GM18517 (cell line): Measurements from ENCODE around the gene SMARCC2.
"Not testable (repeated sequence)": the region's sequence is repeated elsewhere in the genome, so short reads cannot be mapped to it uniquely, and the experiment has no call there.

Source experiments
- ATAC-seq: cut with Tn5 transposase; IDR thresholded peaks from one replicate; pipeline ENCODE4 v1.9.1; 2021; ENCODE audit warnings: mild to moderate bottlenecking, moderate library complexity; ENCODE audit not compliant: unreplicated experiment

SMARCC2 gene

DNA sequence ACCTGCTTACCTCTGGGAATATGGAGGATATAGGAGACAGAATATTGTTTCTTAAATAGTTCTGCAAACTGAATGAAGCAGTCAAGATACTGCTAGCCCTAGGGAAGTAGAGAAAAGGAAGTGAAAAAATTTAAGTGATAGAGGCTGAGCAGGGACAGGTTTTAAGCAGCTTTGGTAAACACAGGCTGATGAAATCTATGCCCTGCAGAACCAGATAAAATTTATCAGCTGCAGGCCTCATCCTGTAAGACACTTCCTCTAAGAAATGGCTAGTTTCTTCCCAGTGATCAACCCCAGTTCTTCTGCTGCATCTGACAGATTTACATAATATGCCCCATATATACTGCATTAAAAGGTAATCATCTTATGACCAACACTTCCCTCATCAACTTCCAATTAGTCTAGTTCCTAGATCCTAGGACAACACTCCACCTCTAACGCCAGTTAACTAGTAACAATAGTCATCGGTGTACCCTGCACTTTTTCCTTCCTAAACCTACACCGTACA lies 62.5 kb downstream of the SMARCC2 start:
- no peak for ATAC-seq

- no peak for ATAC-seq
Observed at GRCh38 chr12:56124133-56124532, 65.2 kb downstream of the SMARCC2 start.

DNA sequence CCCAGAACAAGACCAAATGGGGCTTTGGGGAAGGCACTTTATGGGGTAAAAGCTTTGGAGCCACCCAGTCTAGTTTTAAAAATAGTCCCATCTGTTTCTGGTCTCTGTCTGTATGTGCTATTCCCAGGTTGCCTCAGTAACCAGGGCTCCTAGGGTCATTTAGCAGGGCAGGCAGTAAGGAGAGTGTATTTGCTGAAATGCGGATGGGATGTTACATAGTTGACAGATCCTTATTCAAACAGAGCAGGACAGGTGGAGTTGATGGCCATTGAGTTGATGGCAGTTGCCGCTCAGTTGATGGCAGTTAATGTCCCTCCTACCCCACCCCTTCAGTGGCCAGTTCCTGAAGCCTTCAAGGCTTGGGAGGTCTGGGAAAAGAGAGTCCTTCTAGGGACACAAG lies 66.6 kb downstream of the SMARCC2 start:
- no peak for ATAC-seq

DNA sequence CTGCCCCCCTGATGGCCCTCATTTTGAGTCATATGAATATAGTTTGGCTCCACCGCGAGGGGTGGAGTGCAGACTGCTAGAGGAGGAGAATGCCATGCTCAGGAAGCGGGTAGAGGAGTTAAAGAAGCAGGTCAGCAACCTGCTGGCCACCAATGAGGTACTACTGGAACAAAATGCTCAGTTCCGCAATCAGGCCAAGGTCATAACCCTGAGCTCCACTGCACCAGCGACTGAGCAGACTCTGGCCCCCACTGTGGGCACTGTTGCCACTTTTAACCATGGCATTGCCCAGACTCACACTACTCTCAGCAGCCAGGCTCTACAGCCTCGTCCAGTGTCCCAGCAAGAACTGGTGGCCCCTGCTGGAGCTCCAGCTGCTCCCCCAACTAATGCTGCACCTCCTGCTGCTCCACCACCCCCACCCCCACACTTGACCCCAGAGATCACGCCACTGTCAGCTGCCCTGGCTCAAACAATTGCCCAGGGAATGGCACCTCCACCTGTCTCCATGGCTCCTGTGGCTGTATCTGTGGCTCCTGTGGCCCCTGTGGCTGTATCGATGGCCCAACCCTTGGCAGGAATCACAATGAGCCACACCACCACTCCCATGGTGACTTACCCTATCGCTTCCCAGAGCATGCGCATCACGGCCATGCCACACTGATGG lies 67.9 kb downstream of the SMARCC2 start:
- no peak for ATAC-seq

DNA sequence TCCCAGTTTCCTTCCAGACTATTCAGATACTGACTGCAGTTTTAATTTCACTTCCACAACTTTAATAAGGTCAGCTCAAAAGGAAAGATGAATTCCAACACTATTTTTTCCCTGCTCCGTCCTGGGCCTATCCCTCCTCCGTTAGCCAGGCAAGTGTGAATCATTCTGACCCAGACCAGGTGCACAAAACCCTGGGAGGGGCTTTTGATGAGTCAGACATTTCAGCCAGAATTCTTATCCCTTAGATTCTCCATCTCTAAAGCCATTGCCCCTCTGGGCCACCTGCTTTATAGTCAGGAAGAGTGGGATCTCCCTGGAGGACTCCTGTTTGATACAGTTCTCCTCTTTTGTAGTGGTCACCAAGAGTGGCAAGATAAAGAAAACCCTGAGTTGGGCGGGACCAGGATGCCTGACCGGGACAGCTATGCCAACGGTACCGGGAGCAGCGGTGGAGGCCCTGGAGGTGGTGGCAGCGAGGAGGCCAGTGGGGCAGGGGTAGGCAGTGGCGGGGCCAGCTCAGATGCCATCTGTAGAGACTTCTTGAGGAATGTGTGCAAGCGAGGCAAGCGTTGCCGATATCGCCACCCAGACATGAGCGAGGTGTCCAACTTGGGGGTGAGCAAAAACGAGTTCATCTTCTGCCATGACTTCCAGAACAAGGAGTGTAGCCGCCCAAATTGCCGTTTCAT lies 69.0 kb downstream of the SMARCC2 start:
- ATAC-seq: no peak

DNA sequence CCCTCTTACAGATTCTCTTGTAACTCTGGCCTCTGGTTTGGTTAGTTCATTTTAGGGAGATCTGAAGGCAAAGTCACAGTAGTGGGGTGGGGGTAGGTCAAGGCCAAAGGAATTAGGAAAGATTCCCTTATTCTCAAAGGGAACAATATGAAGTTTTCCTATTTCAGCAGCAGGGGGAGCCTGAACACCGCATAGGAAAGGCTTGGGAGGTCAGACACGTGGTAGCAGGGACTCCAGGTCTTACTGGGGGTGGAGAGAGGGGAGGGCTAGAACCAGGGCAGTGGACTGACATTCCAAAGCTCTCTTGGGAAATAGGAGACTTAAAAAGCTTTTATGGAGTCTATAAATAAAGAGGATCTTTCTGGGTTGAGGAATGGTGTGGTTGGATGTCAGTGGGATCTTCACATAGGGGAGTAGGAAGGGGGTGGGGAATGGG lies 69.9 kb downstream of the SMARCC2 start:
- no peak for ATAC-seq

DNA sequence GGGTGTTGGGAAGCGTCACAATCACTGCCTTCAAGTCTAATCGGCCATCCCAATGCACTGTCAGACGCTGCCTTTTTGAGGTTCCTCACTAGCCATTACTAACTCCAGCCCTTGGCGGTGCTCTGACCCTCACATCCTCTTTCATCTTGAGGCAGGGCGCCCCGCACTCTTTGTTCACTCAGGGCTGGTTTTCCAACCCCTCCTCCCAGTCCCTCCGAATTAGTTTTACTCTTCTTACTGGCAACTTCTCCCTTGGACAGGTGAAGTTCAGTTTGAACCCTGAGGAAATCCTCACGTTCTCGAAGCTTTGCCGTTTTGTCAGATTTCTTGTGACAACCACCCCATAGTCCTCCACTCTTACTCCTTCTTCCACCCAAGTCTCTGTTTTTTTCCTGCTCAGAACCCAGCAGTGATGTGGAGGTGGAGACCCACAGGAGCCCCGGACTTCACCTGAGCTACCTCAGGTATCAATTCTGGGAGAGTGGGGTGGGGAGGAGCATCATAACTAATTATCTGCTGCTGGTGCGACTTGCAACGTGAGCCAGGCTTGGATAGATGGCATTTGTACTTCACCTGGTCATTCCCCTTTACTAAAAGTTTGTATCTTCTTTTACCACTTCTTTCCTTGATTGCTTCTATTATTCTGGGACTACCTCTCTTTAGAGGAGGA lies 70.5 kb downstream of the SMARCC2 start:
- ATAC-seq: no peak

DNA sequence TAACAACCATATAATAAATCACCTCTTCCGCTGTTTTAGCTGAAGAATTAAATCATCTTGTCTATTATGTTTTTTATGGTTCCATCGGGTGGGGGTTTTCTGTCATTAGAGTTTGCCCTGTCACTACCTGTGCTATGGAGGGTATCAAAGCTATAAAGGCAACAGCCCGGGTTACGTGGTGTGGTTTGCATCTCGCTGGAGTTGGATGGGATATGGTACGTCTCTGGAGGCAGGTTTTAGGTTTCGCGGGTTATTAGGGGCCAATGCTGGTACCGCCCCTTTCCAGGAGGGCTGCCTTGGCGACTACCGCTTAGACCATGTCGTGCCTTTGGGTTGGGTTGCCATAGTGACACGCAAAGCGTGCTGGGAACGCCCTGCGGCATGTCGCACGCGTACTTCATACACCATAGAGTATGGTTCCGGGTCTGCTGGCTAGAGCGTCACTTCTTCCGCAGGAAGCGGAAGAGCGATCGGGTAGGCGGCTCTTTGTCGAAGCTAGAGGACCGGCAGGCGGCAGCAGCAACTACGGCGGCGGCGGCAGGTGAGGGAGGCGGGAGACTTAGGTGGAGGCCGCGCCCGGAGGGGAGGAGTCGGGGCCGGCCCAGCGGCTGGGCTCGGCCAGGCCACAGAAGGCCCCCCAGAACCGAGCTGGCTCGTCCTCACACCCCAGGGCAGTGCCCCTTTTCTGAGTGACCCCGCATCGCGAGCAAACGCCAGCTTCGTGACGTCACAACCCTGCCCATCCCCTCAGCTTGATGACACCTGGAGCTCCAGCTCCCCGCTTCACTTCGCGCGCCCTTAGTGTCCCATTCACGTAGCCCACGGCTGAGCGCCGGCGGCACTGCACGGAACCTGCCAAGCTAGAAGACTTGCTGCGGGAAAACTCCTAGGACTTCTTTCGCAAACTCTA lies 71.2 kb downstream of the SMARCC2 start, which contains the start of gene ZC3H10:
ZC3H10 (plus strand) TSS at position 489 of the 910 bp plus-strand sequence. CDS start 2,297 bp downstream, outside the sequence.
- ATAC-seq: peak; percentile 83

DNA sequence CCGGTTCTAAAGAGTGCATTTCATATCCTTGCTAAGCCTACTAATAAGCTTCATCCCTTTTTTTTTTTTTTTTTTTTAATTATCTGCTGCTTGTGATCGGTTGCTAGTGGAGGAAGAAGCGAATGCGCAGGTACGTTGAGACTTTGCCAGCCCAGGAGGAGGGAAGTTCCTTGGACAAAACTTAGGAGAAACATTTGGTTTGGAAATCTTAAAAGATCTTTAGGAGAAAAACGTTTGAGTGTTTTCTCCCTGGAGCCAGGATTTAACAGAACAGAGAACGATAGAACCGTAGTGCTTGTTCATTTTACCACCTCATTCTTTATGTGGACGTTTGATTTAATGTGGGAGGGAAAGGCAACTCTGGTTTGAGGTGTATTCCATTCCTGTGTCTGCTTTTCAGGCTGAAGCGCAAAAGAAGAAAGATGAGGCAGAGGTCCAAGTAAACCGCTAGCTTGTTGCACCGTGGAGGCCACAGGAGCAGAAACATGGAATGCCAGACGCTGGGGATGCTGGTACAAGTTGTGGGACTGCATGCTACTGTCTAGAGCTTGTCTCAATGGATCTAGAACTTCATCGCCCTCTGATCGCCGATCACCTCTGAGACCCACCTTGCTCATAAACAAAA lies 72.1 kb downstream of the SMARCC2 start:
- not testable (repeated sequence) for ATAC-seq

DNA sequence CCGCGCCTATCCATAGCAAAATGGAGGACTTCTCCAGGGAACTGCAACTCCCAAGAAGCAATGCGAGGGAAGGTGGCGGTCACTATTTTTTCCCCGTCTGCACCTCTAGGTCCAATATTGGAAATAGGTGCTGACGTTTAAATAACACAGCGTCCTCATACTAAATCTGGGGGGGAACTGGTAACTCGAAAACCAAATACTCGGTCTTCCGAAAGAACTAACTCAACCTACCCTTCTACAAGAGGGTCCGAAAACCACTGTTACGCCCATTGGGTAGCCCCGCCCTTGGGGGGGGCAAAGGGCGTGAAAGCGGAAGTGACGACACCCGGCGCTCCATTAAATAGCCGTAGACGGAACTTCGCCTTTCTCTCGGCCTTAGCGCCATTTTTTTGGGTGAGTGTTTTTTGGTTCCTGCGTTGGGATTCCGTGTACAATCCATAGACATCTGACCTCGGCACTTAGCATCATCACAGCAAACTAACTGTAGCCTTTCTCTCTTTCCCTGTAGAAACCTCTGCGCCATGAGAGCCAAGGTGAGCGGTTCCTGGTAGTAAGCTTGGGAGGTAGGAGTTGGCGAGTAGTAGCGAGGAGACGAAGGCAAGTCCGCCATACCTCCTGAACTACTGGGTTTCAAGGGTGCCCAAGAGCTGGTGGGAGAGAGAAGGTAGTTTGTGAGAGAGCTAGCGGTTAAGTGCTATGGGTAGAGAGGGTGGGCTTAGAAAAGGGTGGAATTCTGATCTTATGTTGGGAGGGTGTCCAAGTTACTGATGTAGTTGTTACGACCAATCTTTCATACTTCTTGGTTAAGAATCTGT lies 72.8 kb downstream of the SMARCC2 start, which contains the start of gene RPL41:
RPL41 (plus strand) TSS at position 367 of the 815 bp plus-strand sequence.
- ATAC-seq: peak; percentile 40

DNA sequence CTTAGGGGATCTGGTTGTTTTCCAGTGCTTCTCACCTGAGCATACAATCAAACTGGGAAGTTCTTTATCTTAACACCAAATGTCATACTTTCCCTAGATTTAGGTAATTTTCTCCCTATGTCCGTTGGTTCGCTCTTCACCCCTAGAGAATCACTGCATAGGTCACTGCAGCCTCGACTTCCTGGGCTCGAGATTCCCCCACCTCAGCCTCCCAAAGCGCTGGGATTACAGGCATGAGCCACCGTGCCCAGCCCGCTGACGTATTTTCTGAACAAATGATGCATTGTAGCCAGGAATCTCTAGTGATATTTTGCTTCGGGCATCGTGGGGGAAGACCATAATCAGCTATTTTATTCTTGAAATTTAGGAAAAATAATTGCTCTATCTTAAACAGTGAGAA lies 74.0 kb downstream of the SMARCC2 start:
- ATAC-seq: no peak

DNA sequence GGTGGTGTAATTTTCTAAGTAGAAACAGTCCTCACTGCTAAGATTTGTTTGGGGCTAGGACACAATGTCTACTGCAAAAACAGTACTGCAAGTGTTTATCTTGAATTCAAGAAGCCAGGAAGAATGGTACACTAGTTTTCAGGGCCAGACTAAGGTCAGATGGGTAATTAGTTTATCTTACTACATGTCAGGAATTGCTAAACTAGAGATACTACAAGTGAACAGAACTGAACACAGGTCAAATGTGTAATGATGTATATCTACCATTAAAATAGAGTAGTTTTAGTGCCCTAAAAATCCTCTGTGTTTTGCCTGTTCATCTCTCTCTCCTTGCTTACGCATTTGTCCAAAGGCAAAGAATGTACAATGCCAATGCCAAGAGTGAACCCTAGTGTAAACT lies 75.2 kb downstream of the SMARCC2 start:
- ATAC-seq: no peak
